ENCODE results near the gene KCTD15.

The KCTD15 gene

GRCh38 chr19:33805840-33806433 is 9.3 kb downstream of the KCTD15 start:
- DNase-seq (ENCODE audit: low read depth), result no peak
- TF ChIP-seq CTCF (IDR thresholded peaks at IDR 0.05; ENCODE audit: control insufficient read depth, insufficient read depth, low read depth, low read length, missing control alignments), result no peak
- H3K4me3 ChIP-seq (ENCODE audit: control insufficient read depth, low read depth, low read length), result no peak overlapping the region

GRCh38 chr19:33806434-33806881 is 9.8 kb downstream of the KCTD15 start:
- no peak for DNase-seq (ENCODE audit: low read depth)
- H3K4me3 ChIP-seq (ENCODE audit: control insufficient read depth, low read depth, low read length), result no peak overlapping the region
- TF ChIP-seq CTCF (IDR thresholded peaks at IDR 0.05; ENCODE audit: control insufficient read depth, insufficient read depth, low read depth, low read length, missing control alignments), result no peak

- DNase-seq (ENCODE audit: low read depth), result no peak
Observed at GRCh38 chr19:33808399-33808798, 11.7 kb downstream of the KCTD15 start.

DNA sequence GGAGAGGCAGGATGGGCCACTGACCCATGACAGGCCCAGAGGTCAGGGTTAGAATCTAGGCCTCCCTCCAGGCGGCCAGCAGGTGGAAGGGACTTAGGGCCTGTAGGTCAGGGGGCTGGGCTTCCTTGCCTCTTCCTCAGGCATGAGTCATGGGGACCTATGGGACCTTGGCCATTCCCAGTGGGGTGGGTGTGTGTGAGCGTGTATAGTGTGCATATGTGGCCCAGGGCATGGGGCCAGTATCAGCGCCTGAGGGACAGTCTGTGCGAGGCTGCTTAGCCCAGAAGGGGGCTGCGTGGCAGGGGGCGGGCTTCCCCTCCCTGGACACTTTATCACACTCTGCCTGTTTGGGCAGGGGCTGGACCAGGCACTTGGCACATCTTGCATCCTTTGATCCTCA is 13.3 kb downstream of the KCTD15 start:
- TF ChIP-seq CTCF (IDR thresholded peaks at IDR 0.05; ENCODE audit: control insufficient read depth, insufficient read depth, low read depth, low read length, missing control alignments), result no peak

More at GRCh38 chr19:33808399-33808798, 11.7 kb downstream of the KCTD15 start:
- no peak for TF ChIP-seq CTCF (IDR thresholded peaks at IDR 0.05; ENCODE audit: control insufficient read depth, insufficient read depth, low read depth, low read length, missing control alignments)
- H3K4me3 ChIP-seq (ENCODE audit: control insufficient read depth, low read depth, low read length), result no peak overlapping the region

GRCh38 chr19:33810821-33811220 is 14.2 kb downstream of the KCTD15 start:
- no peak for TF ChIP-seq CTCF (IDR thresholded peaks at IDR 0.05; ENCODE audit: control insufficient read depth, insufficient read depth, low read depth, low read length, missing control alignments)
- DNase-seq (ENCODE audit: low read depth), result no peak
- no peak overlapping the region for H3K4me3 ChIP-seq (ENCODE audit: control insufficient read depth, low read depth, low read length)

More for the DNA sequence above, 13.3 kb downstream of the KCTD15 start:
- H3K4me3 ChIP-seq (ENCODE audit: control insufficient read depth, low read depth, low read length), result no peak overlapping the region
- DNase-seq (ENCODE audit: low read depth), result no peak

- TF ChIP-seq CTCF (IDR thresholded peaks at IDR 0.05; ENCODE audit: control insufficient read depth, insufficient read depth, low read depth, low read length, missing control alignments), result no peak
- no peak for DNase-seq (ENCODE audit: low read depth)
- no peak overlapping the region for H3K4me3 ChIP-seq (ENCODE audit: control insufficient read depth, low read depth, low read length)
Observed at GRCh38 chr19:33811246-33811645, 14.6 kb downstream of the KCTD15 start.
